Retinal pigment epithelial cell (primary cell): ENCODE data around the gene SPAG16.

Source experiments
- DNase-seq: peaks from one replicate; pipeline ENCODE4 v3.0.0-alpha.2; 2010; ENCODE audit warnings: low read depth
- H3K4me3 ChIP-seq: 2 replicates; pipeline ENCODE4 v1.5.1; 2011; ENCODE audit warnings: mild to moderate bottlenecking, low read length, control low read depth, moderate library complexity
- TF ChIP-seq, protein P1 (sequence below): conservative IDR thresholded peaks from 2 replicates; pipeline ENCODE4 v1.5.1; 2011; ENCODE audit warnings: low read depth, low read length, control low read depth, inconsistent platforms

Gene SPAG16

DNA sequence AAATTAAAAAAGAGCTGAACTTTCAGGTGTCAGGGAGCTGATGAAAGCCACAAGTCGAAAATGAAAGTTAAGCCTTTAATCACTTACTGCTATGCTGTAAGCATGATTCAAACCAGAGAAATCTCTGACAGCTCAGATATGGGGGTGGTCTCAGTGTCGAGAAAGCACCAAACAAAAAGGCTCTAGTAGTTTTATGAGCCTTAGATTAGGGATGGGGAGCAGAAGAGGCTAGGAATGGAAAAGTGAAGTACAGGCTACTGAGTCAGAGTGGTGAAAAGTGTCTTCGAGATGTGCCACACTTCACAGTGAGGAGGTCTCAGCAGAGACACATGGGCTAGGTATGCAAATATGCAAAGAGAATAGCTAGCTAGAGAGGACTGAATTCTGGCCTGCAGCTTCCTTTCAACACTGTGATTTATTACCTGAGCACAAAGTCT lies 482.2 kb downstream of the SPAG16 start:
- no peak overlapping the region for H3K4me3 ChIP-seq
- DNase-seq = peak; percentile 41
- TF ChIP-seq, protein P1, sequence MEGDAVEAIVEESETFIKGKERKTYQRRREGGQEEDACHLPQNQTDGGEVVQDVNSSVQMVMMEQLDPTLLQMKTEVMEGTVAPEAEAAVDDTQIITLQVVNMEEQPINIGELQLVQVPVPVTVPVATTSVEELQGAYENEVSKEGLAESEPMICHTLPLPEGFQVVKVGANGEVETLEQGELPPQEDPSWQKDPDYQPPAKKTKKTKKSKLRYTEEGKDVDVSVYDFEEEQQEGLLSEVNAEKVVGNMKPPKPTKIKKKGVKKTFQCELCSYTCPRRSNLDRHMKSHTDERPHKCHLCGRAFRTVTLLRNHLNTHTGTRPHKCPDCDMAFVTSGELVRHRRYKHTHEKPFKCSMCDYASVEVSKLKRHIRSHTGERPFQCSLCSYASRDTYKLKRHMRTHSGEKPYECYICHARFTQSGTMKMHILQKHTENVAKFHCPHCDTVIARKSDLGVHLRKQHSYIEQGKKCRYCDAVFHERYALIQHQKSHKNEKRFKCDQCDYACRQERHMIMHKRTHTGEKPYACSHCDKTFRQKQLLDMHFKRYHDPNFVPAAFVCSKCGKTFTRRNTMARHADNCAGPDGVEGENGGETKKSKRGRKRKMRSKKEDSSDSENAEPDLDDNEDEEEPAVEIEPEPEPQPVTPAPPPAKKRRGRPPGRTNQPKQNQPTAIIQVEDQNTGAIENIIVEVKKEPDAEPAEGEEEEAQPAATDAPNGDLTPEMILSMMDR = no peak

DNA sequence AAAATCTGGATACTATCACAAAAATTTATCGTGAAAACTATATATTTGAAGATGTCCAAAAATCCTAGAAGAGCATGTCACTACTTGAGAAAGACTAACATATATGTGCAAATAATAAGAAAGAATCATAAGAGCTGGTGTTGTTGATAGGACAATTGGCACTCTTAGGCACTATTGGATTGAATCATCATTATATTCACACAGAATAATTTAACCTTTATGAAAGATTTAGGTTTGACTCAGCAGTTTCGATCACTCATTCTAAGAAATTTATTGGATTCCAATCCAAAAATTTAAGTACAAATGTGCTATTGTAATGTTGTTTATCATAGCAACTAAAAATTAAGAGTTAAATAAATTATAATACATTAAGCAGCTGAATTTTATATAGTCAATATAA lies 503.6 kb downstream of the SPAG16 start:
- no peak overlapping the region for H3K4me3 ChIP-seq
- DNase-seq = no peak
- TF ChIP-seq, protein P1 = no peak

DNA sequence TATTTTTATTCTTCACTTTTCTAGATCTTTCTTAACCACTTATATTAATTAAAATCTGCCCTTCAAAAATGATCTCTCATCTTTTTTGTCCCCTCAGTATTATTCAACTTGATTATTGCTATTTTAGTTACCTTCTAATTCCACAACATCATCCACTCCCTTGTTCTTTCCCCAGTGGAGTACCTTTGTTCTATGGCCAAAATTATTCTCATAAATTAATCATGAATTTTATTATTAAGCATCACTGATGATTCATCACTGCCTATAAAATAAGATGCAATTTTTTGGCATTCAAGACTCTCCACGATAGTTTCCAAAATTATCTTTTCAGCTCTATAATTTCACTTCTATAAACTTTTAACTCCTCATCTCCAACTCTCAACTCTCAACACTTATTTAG lies 505.7 kb downstream of the SPAG16 start:
- DNase-seq = no peak
- TF ChIP-seq, protein P1 = no peak
- no peak overlapping the region for H3K4me3 ChIP-seq

DNA sequence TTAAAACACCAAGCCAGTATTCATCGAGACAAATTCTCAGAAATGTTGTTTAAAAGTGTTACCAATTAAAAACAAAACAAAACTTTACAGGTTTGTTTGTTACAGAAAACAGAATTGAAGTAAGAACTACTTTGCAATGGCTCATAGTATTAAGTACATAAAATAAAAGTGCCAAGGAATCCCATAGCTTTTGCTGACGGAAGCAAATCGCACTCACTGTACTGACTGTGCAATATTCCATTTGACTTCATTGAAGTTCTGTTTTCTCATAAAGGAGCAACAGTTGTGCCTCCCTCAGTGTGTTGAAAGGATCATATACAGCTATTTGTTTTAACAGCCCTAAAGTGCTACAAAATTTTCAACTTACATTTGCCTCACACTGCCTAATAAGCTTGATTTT lies 507.8 kb downstream of the SPAG16 start:
- no peak for DNase-seq
- H3K4me3 ChIP-seq = no peak overlapping the region
- TF ChIP-seq, protein P1 = no peak

DNA sequence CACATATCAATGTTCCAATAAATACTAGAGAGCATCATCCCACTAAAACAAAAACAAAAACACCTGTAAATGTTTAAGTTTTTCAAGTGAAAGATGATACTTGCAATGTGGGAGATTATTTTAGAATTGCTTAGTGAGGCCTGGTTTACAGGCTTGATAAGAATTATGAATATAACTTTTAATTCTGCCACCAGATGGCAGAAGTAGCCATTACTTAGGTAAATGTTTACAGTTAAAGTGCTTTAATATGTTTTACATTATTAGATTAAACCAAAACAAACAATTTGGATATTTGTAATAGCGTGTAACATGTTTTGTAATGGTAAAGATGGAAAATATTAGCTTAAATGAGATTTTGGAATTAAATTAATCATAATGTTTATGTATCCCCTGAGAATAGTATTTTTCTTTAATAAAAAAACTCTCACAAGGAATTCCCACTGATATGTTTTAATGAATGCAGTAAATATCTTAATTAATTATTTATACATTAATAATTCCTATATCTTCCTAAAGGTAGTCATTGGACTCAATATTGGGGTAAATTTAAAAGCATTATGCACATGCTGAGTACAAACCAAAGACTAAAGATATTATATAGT lies 522.0 kb downstream of the SPAG16 start:
- TF ChIP-seq, protein P1 = peak; percentile 22
- peak; percentile 2 for DNase-seq
- H3K4me3 ChIP-seq = no peak overlapping the region

DNA sequence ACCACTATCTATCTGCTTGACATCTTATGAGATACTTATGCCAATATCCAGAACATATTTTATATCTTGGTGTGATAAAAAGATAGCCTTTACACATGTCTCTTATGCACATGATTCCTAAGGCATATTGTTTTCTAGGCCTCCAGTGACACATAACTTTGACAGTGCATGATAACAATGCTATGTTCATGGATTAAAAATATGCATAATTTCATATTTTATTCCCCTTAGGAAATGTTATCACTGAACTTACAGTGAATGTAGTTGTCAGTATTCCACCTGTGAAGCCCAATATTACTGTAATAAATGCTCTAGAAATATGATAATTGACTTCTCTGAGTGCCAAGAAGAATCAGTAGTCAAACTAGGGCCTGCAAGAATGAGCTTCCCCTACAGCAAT lies 532.3 kb downstream of the SPAG16 start:
- no peak overlapping the region for H3K4me3 ChIP-seq
- no peak for DNase-seq
- TF ChIP-seq, protein P1 = no peak

DNA sequence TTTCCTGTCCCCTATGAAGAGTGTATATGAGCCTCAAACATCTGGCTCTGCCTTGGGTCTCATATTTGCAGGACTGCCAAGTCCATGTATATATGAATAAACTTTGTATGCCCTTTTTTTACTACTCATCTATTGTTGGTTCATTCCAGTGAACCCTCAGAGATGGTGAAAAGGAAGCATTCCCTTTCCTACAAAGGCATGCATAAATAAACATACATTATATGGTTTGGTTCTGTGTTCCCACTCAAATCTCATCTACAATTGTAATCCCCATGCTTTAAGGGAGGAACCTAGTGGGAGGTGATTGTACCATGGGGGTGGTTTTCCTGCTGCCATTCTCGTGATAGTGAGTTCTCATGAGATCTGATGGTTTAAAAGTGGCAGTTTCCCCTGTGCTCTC lies 534.2 kb downstream of the SPAG16 start:
- TF ChIP-seq, protein P1 = no peak
- no peak for DNase-seq
- no peak overlapping the region for H3K4me3 ChIP-seq
